ENCODE results near the gene FIP1L1.

Gene FIP1L1

GRCh38 chr4:53507058-53507457, 129.6 kb downstream of the FIP1L1 start:
- CTCF ChIA-PET, result no interaction called here
- DNase-seq (ENCODE audit: extremely low spot score), result no peak
- POLR2A ChIA-PET, result no interaction called here
- TF ChIP-seq SP1 (IDR thresholded peaks at IDR 0.05), result no peak
- TF ChIP-seq BHLHE40 (IDR thresholded peaks at IDR 0.05; ENCODE audit: borderline replicate concordance), result no peak
- TF ChIP-seq ZNF384 (IDR thresholded peaks at IDR 0.05), result no peak
- no peak for TF ChIP-seq L3MBTL2 (conservative IDR thresholded peaks at IDR 0.05)
- no peak for TF ChIP-seq SUZ12 (IDR thresholded peaks at IDR 0.05)
- TF ChIP-seq ELF4 (IDR thresholded peaks at IDR 0.05), result no peak
- no peak for TF ChIP-seq PKNOX1 (IDR thresholded peaks at IDR 0.05)
- no peak for TF ChIP-seq FOXA1 (IDR thresholded peaks at IDR 0.05)
- TF ChIP-seq NFRKB (IDR thresholded peaks at IDR 0.05), result no peak
- TF ChIP-seq FOXK2 (IDR thresholded peaks at IDR 0.05), result no peak
- TF ChIP-seq CTBP1 (IDR thresholded peaks at IDR 0.05; ENCODE audit: borderline replicate concordance), result no peak
- TF ChIP-seq HDGF (IDR thresholded peaks at IDR 0.05; ENCODE audit: borderline replicate concordance), result no peak
- TF ChIP-seq TARDBP (IDR thresholded peaks at IDR 0.05), result no peak
- no peak for TF ChIP-seq ARNT (IDR thresholded peaks at IDR 0.05)
- no peak for TF ChIP-seq LEF1 (IDR thresholded peaks at IDR 0.05; ENCODE audit: borderline replicate concordance)

GRCh38 chr4:53507671-53508286, 130.3 kb downstream of the FIP1L1 start:
- ChIA-PET CTCF (no interaction called here), POLR2A (no interaction called here)
- TF ChIP-seq BHLHE40 (IDR thresholded peaks at IDR 0.05; ENCODE audit: borderline replicate concordance) (no peak), ELF4 (IDR thresholded peaks at IDR 0.05) (no peak), FOXM1 (IDR thresholded peaks at IDR 0.05; ENCODE audit: borderline replicate concordance) (no peak)
- no peak for DNase-seq (ENCODE audit: extremely low spot score)

- no peak for TF ChIP-seq BHLHE40 (IDR thresholded peaks at IDR 0.05; ENCODE audit: borderline replicate concordance)
- TF ChIP-seq SUZ12 (IDR thresholded peaks at IDR 0.05), result no peak
- no peak for TF ChIP-seq LEF1 (IDR thresholded peaks at IDR 0.05; ENCODE audit: borderline replicate concordance)
- CTCF ChIA-PET, result no interaction called here
- POLR2A ChIA-PET, result no interaction called here
- no peak for DNase-seq (ENCODE audit: extremely low spot score)
Measured at GRCh38 chr4:53508446-53508845, 131.0 kb downstream of the FIP1L1 start.

GRCh38 chr4:53510321-53510720, 132.9 kb downstream of the FIP1L1 start:
- CTCF ChIA-PET, result no interaction called here
- POLR2A ChIA-PET, result no interaction called here

More at GRCh38 chr4:53510321-53510720, 132.9 kb downstream of the FIP1L1 start:
- DNase-seq (ENCODE audit: extremely low spot score), result no peak
- no peak for TF ChIP-seq BHLHE40 (IDR thresholded peaks at IDR 0.05; ENCODE audit: borderline replicate concordance)
- TF ChIP-seq HDGF (IDR thresholded peaks at IDR 0.05; ENCODE audit: borderline replicate concordance), result no peak
- TF ChIP-seq L3MBTL2 (conservative IDR thresholded peaks at IDR 0.05), result no peak
- TF ChIP-seq ARNT (IDR thresholded peaks at IDR 0.05), result no peak
- no peak for TF ChIP-seq SUZ12 (IDR thresholded peaks at IDR 0.05)
- no peak for TF ChIP-seq ZNF384 (IDR thresholded peaks at IDR 0.05)
- TF ChIP-seq ELF4 (IDR thresholded peaks at IDR 0.05), result no peak
- TF ChIP-seq FOXM1 (IDR thresholded peaks at IDR 0.05; ENCODE audit: borderline replicate concordance), result no peak
- TF ChIP-seq CTBP1 (IDR thresholded peaks at IDR 0.05; ENCODE audit: borderline replicate concordance), result no peak
